Ovary (tissue), 3 donors: ENCODE data around the gene PTPRN2.

Experiments
- POLR2A ChIP-seq: fragments of 450-650 bp; IDR thresholded peaks from one replicate; pipeline ENCODE4 v1.6.1; 2017; ENCODE audit warnings: antibody characterized with exemption, mild to moderate bottlenecking, moderate library complexity
- TF ChIP-seq, protein P1 (sequence below), 3 donors: fragments of 450-650 bp in 2 of 3; fragments of 200-600 bp in 1 of 3; IDR thresholded peaks; one replicate each; pipeline versions ENCODE4 v1.5.1 to v1.8.0; 2016 to 2022; ENCODE audit warnings: antibody characterized with exemption in 3 of 3, mild to moderate bottlenecking in 1 of 3
- donor health status: DM: no; HTN: no; CAD: no.

- TF ChIP-seq, protein P1, sequence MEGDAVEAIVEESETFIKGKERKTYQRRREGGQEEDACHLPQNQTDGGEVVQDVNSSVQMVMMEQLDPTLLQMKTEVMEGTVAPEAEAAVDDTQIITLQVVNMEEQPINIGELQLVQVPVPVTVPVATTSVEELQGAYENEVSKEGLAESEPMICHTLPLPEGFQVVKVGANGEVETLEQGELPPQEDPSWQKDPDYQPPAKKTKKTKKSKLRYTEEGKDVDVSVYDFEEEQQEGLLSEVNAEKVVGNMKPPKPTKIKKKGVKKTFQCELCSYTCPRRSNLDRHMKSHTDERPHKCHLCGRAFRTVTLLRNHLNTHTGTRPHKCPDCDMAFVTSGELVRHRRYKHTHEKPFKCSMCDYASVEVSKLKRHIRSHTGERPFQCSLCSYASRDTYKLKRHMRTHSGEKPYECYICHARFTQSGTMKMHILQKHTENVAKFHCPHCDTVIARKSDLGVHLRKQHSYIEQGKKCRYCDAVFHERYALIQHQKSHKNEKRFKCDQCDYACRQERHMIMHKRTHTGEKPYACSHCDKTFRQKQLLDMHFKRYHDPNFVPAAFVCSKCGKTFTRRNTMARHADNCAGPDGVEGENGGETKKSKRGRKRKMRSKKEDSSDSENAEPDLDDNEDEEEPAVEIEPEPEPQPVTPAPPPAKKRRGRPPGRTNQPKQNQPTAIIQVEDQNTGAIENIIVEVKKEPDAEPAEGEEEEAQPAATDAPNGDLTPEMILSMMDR (IDR thresholded peaks at IDR 0.05), result no peak
- TF ChIP-seq POLR2A, result no peak
Observed at GRCh38 chr7:157620616-157621015, 967.0 kb downstream of the PTPRN2 start.
